Upper lobe of left lung (tissue), 4 donors: ENCODE data around the gene IGFL2.

Source experiments
- CTCF ChIP-seq, 6 experiments: fragments of 450-650 bp in 4 of 6; fragments of 200-600 bp in 2 of 6; sonication (generic) in 2 of 6; IDR thresholded peaks; one replicate each; pipeline ENCODE4 v1.5.1; 2016 to 2019; ENCODE audit warnings: antibody characterized with exemption in 6 of 6
- EP300 ChIP-seq, 4 donors: sonication (generic); formaldehyde crosslinking; IDR thresholded peaks; one replicate each; pipeline ENCODE4 v1.5.1; 2017; ENCODE audit warnings: antibody characterized with exemption in 4 of 4, control low read depth in 2 of 4
- POLR2A ChIP-seq, 4 donors: fragments of 450-650 bp; IDR thresholded peaks; one replicate each; pipeline ENCODE4 v1.5.1; 2016 to 2017; ENCODE audit warnings: antibody characterized with exemption in 4 of 4, mild to moderate bottlenecking in 2 of 4
- POLR2AphosphoS5 ChIP-seq, 2 donors: sonication (generic); formaldehyde crosslinking; IDR thresholded peaks; one replicate each; pipeline ENCODE4 v1.5.1; 2017; ENCODE audit warnings: antibody characterized with exemption in 2 of 2

GRCh38 chr19:46209051-46209450, 61.0 kb downstream of the IGFL2 start:
- TF ChIP-seq CTCF (IDR thresholded peaks at IDR 0.05) (no peak), POLR2AphosphoS5 (IDR thresholded peaks at IDR 0.05) (no peak), EP300 (IDR thresholded peaks at IDR 0.05) (no peak), POLR2A (IDR thresholded peaks at IDR 0.05) (no peak)
